Vagina (tissue), 2 donors: ENCODE results near the gene IKBIP. TPM values are rescaled to one million over a fixed set of nuclear protein-coding genes. Genes with fewer than 3 reads are reported as not detected.

ENCODE experiments used
- DNase-seq, 2 donors: peaks; one replicate each; pipeline ENCODE4 v3.0.0-alpha.2; 2017; ENCODE audit errors: extremely low spot score in 2 of 2
- H3K27ac ChIP-seq: fragments of 200-600 bp; sonication (generic); one replicate; pipeline ENCODE4 v1.5.1; 2019
- H3K27me3 ChIP-seq: fragments of 200-600 bp; sonication (generic); one replicate; pipeline ENCODE4 v1.5.1; 2019
- H3K36me3 ChIP-seq, 2 donors: fragments of 200-600 bp; sonication (generic); one replicate each; pipeline ENCODE4 v1.5.1; 2017 to 2019
- H3K4me1 ChIP-seq: fragments of 200-600 bp; sonication (generic); one replicate; pipeline ENCODE4 v1.5.1; 2019
- H3K4me3 ChIP-seq, 2 donors: fragments of 200-600 bp; sonication (generic); 1 replicate in 1 of 2; 2 replicates in 1 of 2; pipeline ENCODE4 v1.5.1; 2016 to 2019
- H3K9me3 ChIP-seq: fragments of 200-600 bp; sonication (generic); one replicate; pipeline ENCODE4 v1.5.1; 2019
- CTCF ChIP-seq, 3 experiments: fragments of 450-650 bp in 2 of 3; fragments of 200-600 bp in 1 of 3; sonication (generic) in 1 of 3; IDR thresholded peaks; one replicate each; pipeline ENCODE4 v1.5.1; 2017 to 2019; ENCODE audit warnings: antibody characterized with exemption in 3 of 3, mild to moderate bottlenecking in 2 of 3, moderate library complexity in 2 of 3
- POLR2A ChIP-seq, 2 donors: fragments of 450-650 bp; IDR thresholded peaks; one replicate each; pipeline ENCODE4 v1.6.1; 2017; ENCODE audit warnings: antibody characterized with exemption in 2 of 2, mild to moderate bottlenecking in 2 of 2, moderate library complexity in 2 of 2
- POLR2AphosphoS5 ChIP-seq, 2 donors: sonication (generic); formaldehyde crosslinking; IDR thresholded peaks; one replicate each; pipeline ENCODE4 v1.9.0; 2017; ENCODE audit warnings: antibody characterized with exemption in 2 of 2, mild to moderate bottlenecking in 2 of 2, low read depth in 1 of 2; ENCODE audit not compliant: insufficient read depth in 1 of 2
- intact Hi-C: fragments of 100-400 bp; cut with DNase I; formaldehyde crosslinking; loops from one replicate; pipeline ENCODE4 v1.15.1; 2023
- total RNA-seq: library from RNA; depleted of rRNA; stranded (reverse); fragments of >200 nt; gene quantifications from one replicate; pipeline ENCODE4 v1.2.3, GENCODE V29; 2016

Gene IKBIP
- total RNA-seq, 1 donor from 2014 or later: 7.6 TPM

GRCh38 chr12:98591209-98591608 is 53.4 kb downstream of the IKBIP start:
- Histone ChIP-seq H3K4me1 (peaks cover 12% of the 10 kb centered on the region), H3K9me3 (no peaks in the 10 kb centered on the region), H3K27me3 (no peaks in the 10 kb centered on the region), H3K27ac (no peak overlapping the region), H3K36me3 (no peaks in the 10 kb centered on the region), H3K4me3 (no peak overlapping the region)
- intact Hi-C loops: loop anchor here (10.0 kb wide), 1 partner anchor 54 kb away; the partner anchor contains the start of genes APAF1 and IKBIP
- TF ChIP-seq POLR2A (IDR thresholded peaks at IDR 0.05) (no peak), CTCF (IDR thresholded peaks at IDR 0.05) (no peak), POLR2AphosphoS5 (IDR thresholded peaks at IDR 0.05; ENCODE audit: insufficient read depth in 1 of 2, low read depth in 1 of 2) (no peak)
- no peak for DNase-seq

- H3K4me1 ChIP-seq: no peaks in the 10 kb centered on the region
- H3K9me3 ChIP-seq: no peaks in the 10 kb centered on the region
- H3K27me3 ChIP-seq: no peaks in the 10 kb centered on the region
- H3K27ac ChIP-seq: no peak overlapping the region
- TF ChIP-seq POLR2A (IDR thresholded peaks at IDR 0.05) (no peak), CTCF (IDR thresholded peaks at IDR 0.05) (no peak), POLR2AphosphoS5 (IDR thresholded peaks at IDR 0.05; ENCODE audit: insufficient read depth in 1 of 2, low read depth in 1 of 2) (no peak)
- no peak for DNase-seq
- no peak overlapping the region for H3K4me3 ChIP-seq
- intact Hi-C loops: no loop called here
- no peaks in the 10 kb centered on the region for H3K36me3 ChIP-seq
Observed at GRCh38 chr12:98587084-98587483, 57.5 kb downstream of the IKBIP start.

- Histone ChIP-seq H3K27ac (no peak overlapping the region), H3K36me3 (no peaks in the 10 kb centered on the region), H3K4me1 (no peaks in the 10 kb centered on the region), H3K27me3 (no peaks in the 10 kb centered on the region), H3K9me3 (no peaks in the 10 kb centered on the region), H3K4me3 (no peak overlapping the region)
- TF ChIP-seq POLR2AphosphoS5 (IDR thresholded peaks at IDR 0.05; ENCODE audit: insufficient read depth in 1 of 2, low read depth in 1 of 2) (no peak), CTCF (IDR thresholded peaks at IDR 0.05) (no peak), POLR2A (IDR thresholded peaks at IDR 0.05) (no peak)
- DNase-seq: no peak
- intact Hi-C loops: no loop called here
Observed at GRCh38 chr12:98582093-98582492, 62.5 kb downstream of the IKBIP start.

- DNase-seq: no peak
- H3K27me3 ChIP-seq: no peaks in the 10 kb centered on the region
- intact Hi-C loops: no loop called here
- H3K36me3 ChIP-seq: no peaks in the 10 kb centered on the region
- H3K27ac ChIP-seq: no peak overlapping the region
- H3K9me3 ChIP-seq: no peaks in the 10 kb centered on the region
- H3K4me3 ChIP-seq: no peak overlapping the region
- no peaks in the 10 kb centered on the region for H3K4me1 ChIP-seq
- TF ChIP-seq POLR2AphosphoS5 (IDR thresholded peaks at IDR 0.05; ENCODE audit: insufficient read depth in 1 of 2, low read depth in 1 of 2) (no peak), POLR2A (IDR thresholded peaks at IDR 0.05) (no peak), CTCF (IDR thresholded peaks at IDR 0.05) (no peak)
Observed at GRCh38 chr12:98581101-98581500, 63.5 kb downstream of the IKBIP start.

- Histone ChIP-seq H3K36me3 (no peaks in the 10 kb centered on the region), H3K4me1 (no peaks in the 10 kb centered on the region), H3K9me3 (no peaks in the 10 kb centered on the region), H3K4me3 (no peak overlapping the region), H3K27ac (no peak overlapping the region), H3K27me3 (no peaks in the 10 kb centered on the region)
- TF ChIP-seq POLR2AphosphoS5 (IDR thresholded peaks at IDR 0.05; ENCODE audit: insufficient read depth in 1 of 2, low read depth in 1 of 2): no peak
- TF ChIP-seq CTCF (IDR thresholded peaks at IDR 0.05): no peak
- TF ChIP-seq POLR2A (IDR thresholded peaks at IDR 0.05): no peak
- intact Hi-C loops: no loop called here
- DNase-seq: no peak
Observed at GRCh38 chr12:98580695-98581094, 63.9 kb downstream of the IKBIP start.
